Measurements from ENCODE around the gene SLC9A8.

Gene SLC9A8

GRCh38 chr20:49765846-49766541, 46.6 kb upstream of the SLC9A8 start:
- Histone ChIP-seq H3K27ac (ENCODE audit: low read depth, low read length) (no peak overlapping the region), H3F3A (ENCODE audit: insufficient read depth) (no peaks in the 10 kb centered on the region), H3K9ac (ENCODE audit: low read length) (no peak overlapping the region), H3K4me3 (ENCODE audit: insufficient read depth, low read length, poor library complexity, severe bottlenecking) (no peak overlapping the region), H3K79me2 (ENCODE audit: insufficient read depth, low read length) (no peaks in the 10 kb centered on the region), H3K27me3 (ENCODE audit: low read length) (no peaks in the 10 kb centered on the region), H3K4me2 (ENCODE audit: low read depth, low read length, poor library complexity, severe bottlenecking) (no peak overlapping the region), H3K9me3 (ENCODE audit: insufficient read depth, low read length) (no peaks in the 10 kb centered on the region), H3K36me3 (ENCODE audit: low read length) (no peaks in the 10 kb centered on the region), H3K9me2 (replicated peaks; ENCODE audit: insufficient read depth, low read length) (no peaks in the 10 kb centered on the region), H2AFZ (ENCODE audit: low read depth, low read length, severe bottlenecking) (no peak overlapping the region), H4K20me1 (ENCODE audit: low read depth, low read length) (no peaks in the 10 kb centered on the region)
- no peak for TF ChIP-seq EZH2phosphoT487 (conservative IDR thresholded peaks at IDR 0.05; ENCODE audit: low read length)
- no peak for TF ChIP-seq CTCF (IDR thresholded peaks at IDR 0.05; ENCODE audit: insufficient read depth, low read length, poor library complexity, severe bottlenecking)

- no peak overlapping the region for H3K27ac ChIP-seq (ENCODE audit: low read depth, low read length)
Measured at GRCh38 chr20:49766979-49767521, 45.6 kb upstream of the SLC9A8 start.

DNA sequence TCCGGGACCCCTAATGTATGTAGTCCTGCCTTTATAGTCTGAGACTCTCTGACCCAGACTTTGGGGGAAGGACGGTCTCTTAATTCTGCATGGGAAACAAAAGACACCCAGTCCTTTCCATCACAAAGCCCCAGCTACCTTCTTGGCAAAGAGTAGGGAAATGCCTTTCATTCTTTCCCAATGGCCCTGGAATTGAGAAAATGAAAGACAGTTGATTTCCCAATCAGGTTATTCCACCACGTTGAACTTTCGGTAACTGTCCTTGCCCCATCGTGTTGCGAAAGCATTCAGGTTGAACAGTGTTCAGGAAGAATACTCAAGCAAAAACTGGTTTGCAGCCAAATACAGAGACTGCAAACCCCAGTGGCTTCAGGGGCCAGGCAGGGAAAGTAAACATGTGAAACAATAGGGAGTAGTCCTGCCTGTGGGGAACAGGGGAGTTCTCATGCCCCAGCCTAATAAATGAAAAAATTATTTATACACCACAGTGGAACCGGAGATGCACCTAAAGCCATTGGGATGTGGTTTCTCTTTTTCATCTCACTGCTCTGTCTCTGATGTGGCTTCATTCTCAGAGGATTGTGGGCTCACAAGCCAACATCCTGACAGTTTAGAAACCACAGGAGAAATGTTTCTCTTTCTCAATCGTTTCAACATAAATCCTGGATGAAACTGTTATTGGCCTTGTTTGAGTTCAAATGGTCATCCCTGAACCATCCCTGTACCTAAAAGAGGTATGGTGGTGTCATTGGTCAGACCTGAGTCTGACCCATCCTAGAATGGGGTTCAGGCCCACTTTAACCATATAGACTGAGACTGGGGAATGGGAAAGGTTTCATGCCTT, 44.2 kb upstream of the SLC9A8 start:
- Histone ChIP-seq H3K4me3 (ENCODE audit: insufficient read depth, low read length, poor library complexity, severe bottlenecking) (no peak overlapping the region), H3F3A (ENCODE audit: insufficient read depth) (no peaks in the 10 kb centered on the region), H3K9me3 (ENCODE audit: insufficient read depth, low read length) (no peaks in the 10 kb centered on the region), H3K4me2 (ENCODE audit: low read depth, low read length, poor library complexity, severe bottlenecking) (no peak overlapping the region), H3K36me3 (ENCODE audit: low read length) (no peaks in the 10 kb centered on the region), H3K27me3 (ENCODE audit: low read length) (no peaks in the 10 kb centered on the region), H3K79me2 (ENCODE audit: insufficient read depth, low read length) (no peaks in the 10 kb centered on the region), H2AFZ (ENCODE audit: low read depth, low read length, severe bottlenecking) (no peak overlapping the region), H3K9ac (ENCODE audit: low read length) (no peak overlapping the region), H3K27ac (ENCODE audit: low read depth, low read length) (no peak overlapping the region), H4K20me1 (ENCODE audit: low read depth, low read length) (no peaks in the 10 kb centered on the region), H3K9me2 (replicated peaks; ENCODE audit: insufficient read depth, low read length) (no peaks in the 10 kb centered on the region)
- TF ChIP-seq EZH2phosphoT487 (conservative IDR thresholded peaks at IDR 0.05; ENCODE audit: low read length), result no peak
- TF ChIP-seq CTCF (IDR thresholded peaks at IDR 0.05; ENCODE audit: insufficient read depth, low read length, poor library complexity, severe bottlenecking), result no peak

More at GRCh38 chr20:49766979-49767521, 45.6 kb upstream of the SLC9A8 start:
- Histone ChIP-seq H2AFZ (ENCODE audit: low read depth, low read length, severe bottlenecking) (no peak overlapping the region), H3K36me3 (ENCODE audit: low read length) (no peaks in the 10 kb centered on the region), H3K9me2 (replicated peaks; ENCODE audit: insufficient read depth, low read length) (no peaks in the 10 kb centered on the region), H3K9me3 (ENCODE audit: insufficient read depth, low read length) (no peaks in the 10 kb centered on the region), H3K79me2 (ENCODE audit: insufficient read depth, low read length) (no peaks in the 10 kb centered on the region), H3F3A (ENCODE audit: insufficient read depth) (no peaks in the 10 kb centered on the region), H3K4me2 (ENCODE audit: low read depth, low read length, poor library complexity, severe bottlenecking) (no peak overlapping the region), H3K9ac (ENCODE audit: low read length) (no peak overlapping the region), H4K20me1 (ENCODE audit: low read depth, low read length) (no peaks in the 10 kb centered on the region), H3K4me3 (ENCODE audit: insufficient read depth, low read length, poor library complexity, severe bottlenecking) (no peak overlapping the region), H3K27me3 (ENCODE audit: low read length) (no peaks in the 10 kb centered on the region)
- TF ChIP-seq CTCF (IDR thresholded peaks at IDR 0.05; ENCODE audit: insufficient read depth, low read length, poor library complexity, severe bottlenecking), result no peak
